HepG2 (cell line): ENCODE measurements around the gene ZNF276. TPM values are rescaled to one million over a fixed set of nuclear protein-coding genes. Genes with fewer than 3 reads are reported as not detected.
A peak's percentile ranks its signal among the peaks of the same experiment; 100 is the strongest.
"Not testable (repeated sequence)": the region's sequence is repeated elsewhere in the genome, so short reads cannot be mapped to it uniquely, and the experiment has no call there.

ENCODE experiments used
- ATAC-seq: fragments of 200-7000 bp; cut with Tn5 transposase; 3 replicates; pipeline ENCODE4 v1.9.1; 2020; ENCODE audit warnings: mild to moderate bottlenecking, moderate library complexity
- BruUV-seq: library from RNA; stranded (reverse); fragments of 400-500 nt; replicated peaks from 2 replicates; lab custom pipeline; 2021; lab: Mats Ljungman, UMichigan
- CTCF ChIA-PET: fragments of 300-600 bp; formaldehyde crosslinking; extraction: SDS; loops from one replicate; lab custom pipeline; 2021; ENCODE audit warnings: low total read pairs, inconsistent platforms, low intra/inter-chr PET ratio; lab: Yijun Ruan, JAX
- POLR2A ChIA-PET: fragments of 350-600 bp; sonication (Branson Sonifier 250); formaldehyde crosslinking; loops from one replicate; lab custom pipeline; 2020; ENCODE audit warnings: antibody characterized with exemption, inconsistent platforms; lab: Yijun Ruan, JAX
- DNase-seq: peaks from one replicate; pipeline ENCODE4 v3.0.0-alpha.2; 2015; ENCODE audit warnings: low spot score
- FAIRE-seq: peaks from 3 replicates; lab custom pipeline; 2011; peaks lifted over from hg19 to GRCh38; lab: Jason Lieb, UNC
- H2AFZ ChIP-seq: one replicate; pipeline ENCODE4 v1.6.1; 2011; ENCODE audit warnings: low read length, inconsistent platforms
- H3K27ac ChIP-seq: fragments of 300-600 bp; 3 replicates; pipeline ENCODE4 v1.8.0; 2011; ENCODE audit warnings: mixed run types, mild to moderate bottlenecking, mixed read lengths, low read length, inconsistent platforms; ENCODE audit not compliant: insufficient read depth; ENCODE audit errors: extremely low read length
- H3K27me3 ChIP-seq, 2 experiments: fragments of 200-600 bp in 1 of 2; 2 replicates in 1 of 2; 3 replicates in 1 of 2; pipeline versions ENCODE4 v1.6.0 to v1.8.0; 2011; ENCODE audit warnings: low read length in 2 of 2, mild to moderate bottlenecking in 2 of 2, moderate library complexity in 2 of 2, inconsistent platforms in 1 of 2; ENCODE audit not compliant: insufficient read depth in 2 of 2, control insufficient read depth in 1 of 2
- H3K36me3 ChIP-seq, 2 experiments: fragments of 200-600 bp in 1 of 2; replicated peaks in 1 of 2; 2 replicates in 1 of 2; 3 replicates in 1 of 2; pipeline versions ENCODE4 v1.5.1 to v1.8.0; 2011; ENCODE audit warnings: low read length in 2 of 2, inconsistent platforms in 1 of 2; ENCODE audit not compliant: insufficient read depth in 2 of 2, control insufficient read depth in 1 of 2
- H3K4me1 ChIP-seq: 2 replicates; pipeline ENCODE4 v1.5.1; 2012; ENCODE audit warnings: low read length, inconsistent platforms; ENCODE audit not compliant: insufficient read depth
- H3K4me2 ChIP-seq: 2 replicates; pipeline ENCODE4 v1.6.0; 2011; ENCODE audit warnings: low read depth, low read length, inconsistent platforms
- H3K4me3 ChIP-seq, 3 experiments: fragments of 200-600 bp in 1 of 3; sonication (generic), shearing (Covaris generic) in 1 of 3; replicated peaks in 1 of 3; 2 replicates each; pipeline ENCODE4 v1.5.1; 2011 to 2016; ENCODE audit warnings: low read length in 3 of 3, inconsistent platforms in 2 of 3, low read depth in 2 of 3, mild to moderate bottlenecking in 2 of 3, control low read depth in 1 of 3, mixed read lengths in 1 of 3; ENCODE audit not compliant: insufficient read depth in 1 of 3
- H3K79me2 ChIP-seq: one replicate; pipeline ENCODE4 v1.6.1; 2011; ENCODE audit warnings: low read length, inconsistent platforms; ENCODE audit not compliant: insufficient read depth
- H3K9ac ChIP-seq: 2 replicates; pipeline ENCODE4 v1.6.0; 2011; ENCODE audit warnings: mild to moderate bottlenecking, low read depth, low read length, inconsistent platforms; ENCODE audit not compliant: insufficient read depth
- H3K9me3 ChIP-seq: 2 replicates; pipeline ENCODE4 v1.5.1; 2012; ENCODE audit warnings: mild to moderate bottlenecking, low read length
- H4K20me1 ChIP-seq: 2 replicates; pipeline ENCODE4 v1.6.0; 2011; ENCODE audit warnings: inconsistent platforms, mild to moderate bottlenecking, low read length, moderate library complexity; ENCODE audit not compliant: insufficient read depth
- BATF2 ChIP-seq: sonication (generic); formaldehyde crosslinking; IDR thresholded peaks from 2 replicates; pipeline ENCODE4 v1.8.0; 2022; ENCODE audit warnings: mild to moderate bottlenecking, missing genetic modification reagents, moderate library complexity
- ZNF318 ChIP-seq: sonication (generic); formaldehyde crosslinking; IDR thresholded peaks from 2 replicates; pipeline ENCODE4 v1.4.0; 2020; ENCODE audit warnings: mild to moderate bottlenecking, missing genetic modification reagents
- ZSCAN22 ChIP-seq: sonication (generic); formaldehyde crosslinking; IDR thresholded peaks from 2 replicates; pipeline ENCODE4 v1.4.0; 2020; ENCODE audit warnings: mild to moderate bottlenecking, missing genetic modification reagents
- ZSCAN25 ChIP-seq: sonication (generic); formaldehyde crosslinking; IDR thresholded peaks from 2 replicates; pipeline ENCODE4 v1.8.0; 2022; ENCODE audit warnings: mild to moderate bottlenecking, missing genetic modification reagents
- WGBS: methylation state at CpG from one replicate; pipeline ENCODE4 v1.1.6; 2017; ENCODE audit warnings: low lambda C conversion rate; 5-methylcytosine and 5-hydroxymethylcytosine counted together
- in situ Hi-C: cut with HindIII; loops from 2 replicates; pipeline ENCODE4 v1.10.0; 2017; ENCODE audit warnings: low pct_unique_long_range_greater_than_20kb; ENCODE audit not compliant: extremely low pct_ligation_motif_present
- intact Hi-C: fragments of 100-400 bp; cut with micrococcal nuclease; formaldehyde crosslinking; loops from one replicate; pipeline ENCODE4 v1.10.0; 2022; ENCODE audit not compliant: unreplicated experiment
- polyA plus RNA-seq, 8 experiments: library from polyadenylated mRNA; depleted of rRNA in 3 of 8; stranded (reverse) in 7 of 8; unstranded in 1 of 8; fragments of >200 nt; fragmentation: Illumina TruSeq in 4 of 8; extraction: Trizol in 4 of 8; gene quantifications; 2 replicates each; pipeline versions ENCODE4 v1.2.1 to v1.2.3, GENCODE V29; 2011 to 2016; ENCODE audit warnings: low read depth in 4 of 8, missing spikeins in 1 of 8, mixed read lengths in 1 of 8; ENCODE audit not compliant: insufficient read depth in 1 of 8
- total RNA-seq, 5 experiments: library from RNA; depleted of rRNA; stranded (reverse); fragments of >200 nt; fragmentation: Illumina TruSeq; extraction: Trizol; gene quantifications; 2 replicates each; pipeline ENCODE4 v1.2.3, GENCODE V29; 2016; ENCODE audit warnings: low read depth in 1 of 5

Gene ZNF276
- total and polyA plus RNA-seq, 2 of the 13 experiments (the other 11 are each of a cell fraction or from before 2014, with no cell fraction given), result 17.7 to 18.0 TPM

GRCh38 chr16:89720813-89721545 is at the start of gene ZNF276, which contains the start of gene VPS9D1 (continued):
- TF ChIP-seq BATF2 (CRISPR knock-in tag) (no peak; the same call in 1 of the 2 replicates), ZSCAN22 (CRISPR knock-in tag) (0 out of 2 replicates have a peak, but pooled peaks have one; percentile 62), ZNF318 (CRISPR knock-in tag) (0 out of 2 replicates have a peak, but pooled peaks have one; percentile 13), ZSCAN25 (CRISPR knock-in tag) (peak; percentile 92)

DNA sequence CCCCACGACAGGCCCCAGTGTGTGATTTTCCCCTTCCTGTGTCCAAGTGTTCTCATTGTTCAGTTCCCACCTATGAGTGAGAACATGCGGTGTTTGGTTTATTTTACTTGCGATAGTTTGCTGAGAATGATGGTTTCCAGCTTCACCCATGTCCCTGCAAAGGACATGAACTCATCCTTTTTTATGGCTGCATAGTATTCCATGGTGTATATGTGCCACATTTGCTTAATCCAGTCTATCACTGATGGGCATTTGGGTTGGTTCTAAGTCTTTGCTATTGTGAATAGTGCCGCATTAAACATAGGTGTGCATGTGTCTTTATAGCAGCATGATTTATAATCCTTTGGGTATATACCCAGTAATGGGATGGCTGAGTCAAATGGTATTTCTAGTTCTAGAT is 49.8 kb upstream of the ZNF276 start:
- BruUV-seq, H3K79me2 ChIP-seq, H3K4me2 ChIP-seq, H3K9me3 ChIP-seq, FAIRE-seq, H3K36me3 ChIP-seq, H2AFZ ChIP-seq, CTCF ChIA-PET, H3K27ac ChIP-seq, ATAC-seq, DNase-seq, H3K4me3 ChIP-seq, in situ Hi-C loops, H3K9ac ChIP-seq, H4K20me1 ChIP-seq, H3K27me3 ChIP-seq: not testable (repeated sequence)
- peaks cover 26% of the 10 kb centered on the region for H3K4me1 ChIP-seq
- WGBS, result 89% methylated on average over 4 of the region's 4 CpGs
- intact Hi-C loops, result loop anchor here (2.0 kb wide), 1 partner anchor 15 kb away; the partner anchor contains the start of gene CDK10
- POLR2A ChIA-PET, result interaction anchor here (0.6 to 1.6 kb wide), 3 partner anchors 12 to 250 kb away, joined by 3 to 8 read pairs (median 4); no protein-coding TSS in a partner anchor
